ENCODE results near the gene C1D. TPM values are rescaled to one million over a fixed set of nuclear protein-coding genes. Genes with fewer than 3 reads are reported as not detected.
A peak's percentile ranks its signal among the peaks of the same experiment; 100 is the strongest.

C1D gene, protein sequence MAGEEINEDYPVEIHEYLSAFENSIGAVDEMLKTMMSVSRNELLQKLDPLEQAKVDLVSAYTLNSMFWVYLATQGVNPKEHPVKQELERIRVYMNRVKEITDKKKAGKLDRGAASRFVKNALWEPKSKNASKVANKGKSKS
- 13.7 TPM for total RNA-seq
- long read RNA-seq, partial matches to known transcripts, result 0 of 19 reads
- long read RNA-seq, other reads (novel, unspliced or antisense), result 13 of 19 reads

DNA sequence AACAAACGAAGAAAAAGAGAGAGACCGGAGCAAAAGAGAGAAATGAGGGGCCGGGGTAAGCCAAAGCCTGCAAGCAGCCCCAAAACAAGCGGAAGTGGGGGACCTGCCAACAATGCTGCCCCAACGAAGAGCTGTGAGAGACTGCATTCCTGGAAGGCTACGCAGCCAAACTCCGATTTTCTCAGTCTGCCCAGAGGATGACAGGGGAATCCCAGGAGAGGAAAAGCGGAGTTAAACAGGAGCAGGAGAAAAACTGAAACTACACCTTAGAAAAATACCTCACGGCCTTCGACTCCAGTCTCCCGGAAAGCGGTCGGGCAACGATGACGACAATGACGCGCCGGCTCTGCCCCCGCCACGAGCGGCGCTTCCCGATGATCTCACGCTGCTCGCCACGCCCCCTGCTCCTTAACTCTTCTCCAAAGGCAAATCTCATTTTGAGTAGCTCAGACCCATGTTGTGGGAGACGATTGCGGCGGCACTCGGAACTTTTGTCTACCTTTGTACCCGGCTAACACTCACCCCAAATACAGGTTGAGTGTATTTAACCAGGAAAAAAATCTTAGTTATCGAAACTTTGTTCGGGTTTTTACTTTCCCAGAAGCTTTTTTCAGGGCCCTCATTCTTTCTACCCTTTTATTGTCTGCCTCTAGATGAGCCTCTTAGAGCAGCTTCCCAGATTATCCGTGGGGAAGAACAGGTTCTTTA is at the start of gene C1D:
Gene C1D (minus strand): TSS at position 325 of the 708 bp plus-strand sequence. CDS start 15,694 bp downstream, outside the sequence.
- peak; percentile 98 for DNase-seq
- intact Hi-C loops (cut with DNase I), result no loop called here
- peak; percentile 100 for ATAC-seq (ENCODE audit: poor library complexity)

- no peak for ATAC-seq (ENCODE audit: poor library complexity)
- no peak for DNase-seq
- intact Hi-C loops (cut with DNase I), result no loop called here
These were observed 47.3 kb upstream of the C1D start for GRCh38 chr2:68110102-68110501.

DNA sequence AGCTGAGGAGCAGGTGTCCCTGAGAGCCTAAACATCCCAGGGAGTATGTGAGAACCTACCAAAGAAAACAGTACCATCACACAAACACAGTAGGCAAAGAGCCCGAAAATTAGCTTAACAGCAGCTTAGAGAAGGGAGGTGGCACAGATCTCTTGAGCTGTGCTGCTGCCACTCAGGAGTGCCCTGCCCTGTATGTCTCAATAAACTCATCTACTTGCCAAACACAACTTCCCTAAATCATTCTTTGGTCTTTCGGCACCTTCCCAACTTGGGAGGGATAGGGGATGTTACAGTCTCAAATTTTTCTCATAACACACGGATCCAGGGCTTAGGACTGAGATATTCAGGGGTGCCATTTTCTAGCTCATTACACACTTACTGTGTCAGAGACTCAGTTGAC is 45.3 kb upstream of the C1D start:
- intact Hi-C loops (cut with DNase I), result no loop called here
- DNase-seq, result no peak
- no peak for ATAC-seq (ENCODE audit: poor library complexity)

- DNase-seq, result no peak
- intact Hi-C loops (cut with DNase I), result no loop called here
- ATAC-seq (ENCODE audit: poor library complexity), result no peak
These were observed 44.7 kb upstream of the C1D start for GRCh38 chr2:68107475-68107874.

- DNase-seq (no peak), ATAC-seq (ENCODE audit: poor library complexity) (no peak)
- intact Hi-C loops (cut with DNase I), result no loop called here
These were observed 41.5 kb upstream of the C1D start for GRCh38 chr2:68104111-68104835.

GRCh38 chr2:68103709-68104055 is 40.9 kb upstream of the C1D start:
- DNase-seq (no peak), ATAC-seq (ENCODE audit: poor library complexity) (no peak)
- intact Hi-C loops (cut with DNase I), result no loop called here

DNA sequence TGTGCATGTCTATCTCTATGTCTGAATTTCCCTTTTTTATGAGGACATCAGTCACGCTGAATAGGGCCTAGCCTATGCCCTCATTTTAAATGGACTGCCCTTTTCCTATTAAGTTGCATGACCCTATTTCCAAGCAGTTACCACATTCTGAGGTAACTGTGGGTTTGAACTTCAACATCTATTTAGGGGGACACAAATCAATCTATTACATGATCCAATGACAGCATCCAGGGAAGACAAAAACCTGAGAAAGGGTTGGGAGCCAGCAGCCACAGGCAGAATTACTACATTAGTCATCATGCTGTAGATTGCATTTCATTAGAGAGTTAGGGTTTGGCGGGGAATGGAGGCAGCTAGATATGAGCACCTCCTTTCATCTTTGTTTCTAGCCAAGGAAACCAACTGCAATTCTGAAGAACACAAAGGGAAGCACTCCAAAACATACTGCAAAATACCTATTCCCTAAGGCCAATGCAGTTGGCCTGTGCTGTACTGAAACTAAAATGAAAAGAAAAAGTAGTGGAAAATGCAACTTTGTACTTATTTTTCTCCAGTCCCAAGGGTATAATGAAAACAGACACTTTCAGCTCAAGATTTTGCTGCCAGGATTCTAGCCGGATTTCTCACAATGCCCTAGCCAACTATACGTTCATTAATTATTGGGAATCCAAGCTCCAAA is 40.4 kb upstream of the C1D start:
- intact Hi-C loops (cut with DNase I), result no loop called here

DNA sequence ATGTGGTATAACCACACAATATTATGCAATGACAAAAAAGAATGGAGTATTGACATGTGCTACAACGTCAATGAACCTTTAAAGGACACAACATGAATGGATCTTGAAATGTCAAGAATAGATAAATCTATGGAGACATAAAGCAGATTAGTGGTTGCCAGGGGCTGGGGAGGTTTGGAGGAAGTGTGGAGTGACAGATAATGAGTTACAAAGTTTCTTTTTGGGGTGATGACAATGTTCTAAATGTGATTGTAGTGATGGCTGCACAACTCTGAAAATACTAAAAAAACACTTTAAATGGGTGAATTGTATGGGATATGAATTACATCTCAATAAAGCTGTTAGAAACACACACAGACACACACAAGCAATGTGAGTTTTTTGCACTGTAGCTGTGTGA is 37.4 kb upstream of the C1D start:
- intact Hi-C loops (cut with DNase I), result no loop called here
- no peak for ATAC-seq (ENCODE audit: poor library complexity)
- DNase-seq, result no peak

More for the DNA sequence above, 40.4 kb upstream of the C1D start:
- DNase-seq, result no peak
- no peak for ATAC-seq (ENCODE audit: poor library complexity)

DNA sequence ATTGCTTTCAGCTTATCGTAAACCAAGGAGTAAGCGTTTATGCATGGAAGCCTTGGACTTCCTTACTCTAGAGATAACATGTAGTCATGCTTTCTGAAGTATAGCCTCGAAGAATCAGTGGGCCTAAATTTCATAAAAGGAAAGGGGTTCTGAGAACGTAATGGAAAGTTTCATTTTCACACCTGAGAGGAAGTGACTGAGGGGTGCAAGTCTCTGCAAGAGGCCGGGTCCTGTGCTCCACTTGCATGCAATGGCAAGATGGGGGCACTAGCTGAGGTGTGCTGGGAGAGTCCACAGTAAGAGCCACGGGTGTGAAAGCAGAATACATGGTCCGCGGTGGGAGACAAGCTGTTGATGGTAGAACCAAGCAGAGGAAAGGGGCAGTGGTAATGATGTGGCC is 36.5 kb upstream of the C1D start:
- no peak for DNase-seq
- intact Hi-C loops (cut with DNase I), result no loop called here
- ATAC-seq (ENCODE audit: poor library complexity), result no peak

GRCh38 chr2:68098291-68098797 is 35.5 kb upstream of the C1D start:
- no peak for DNase-seq
- intact Hi-C loops (cut with DNase I), result no loop called here
- no peak for ATAC-seq (ENCODE audit: poor library complexity)

- DNase-seq (no peak), ATAC-seq (ENCODE audit: poor library complexity) (no peak)
- intact Hi-C loops (cut with DNase I), result no loop called here
These were observed 31.3 kb upstream of the C1D start for GRCh38 chr2:68094111-68094510.

GRCh38 chr2:68093634-68094033 is 30.8 kb upstream of the C1D start:
- ATAC-seq (ENCODE audit: poor library complexity) (no peak), DNase-seq (no peak)
- intact Hi-C loops (cut with DNase I), result no loop called here

DNA sequence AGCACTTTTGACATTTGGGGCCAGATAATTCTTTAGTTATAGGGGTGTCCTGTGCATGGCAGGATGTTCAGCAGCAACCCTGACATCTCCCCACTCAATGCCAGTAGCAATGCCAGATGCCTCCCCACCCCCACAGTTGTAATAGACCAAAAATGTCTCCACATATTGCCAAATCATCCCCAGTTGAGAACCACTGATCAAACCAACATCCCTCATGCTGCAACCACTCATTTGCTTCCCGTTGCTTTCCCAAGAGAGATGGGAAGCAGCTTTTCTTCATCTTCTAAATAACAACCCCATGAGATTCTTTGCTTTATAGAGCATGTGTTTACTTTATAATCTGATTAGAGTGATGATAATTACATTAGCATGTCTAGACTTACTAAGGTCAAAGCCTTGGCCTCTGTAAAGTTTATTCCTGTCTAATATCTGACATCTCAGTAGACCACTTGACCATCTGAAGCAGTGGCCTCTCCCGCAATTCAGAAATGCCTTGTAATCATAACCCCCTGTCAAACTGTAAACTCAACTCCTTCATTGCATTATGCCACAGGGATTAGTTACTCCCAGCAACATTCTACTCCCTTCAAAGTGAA is 28.7 kb upstream of the C1D start:
- intact Hi-C loops (cut with DNase I), result no loop called here
- DNase-seq (no peak), ATAC-seq (ENCODE audit: poor library complexity) (no peak)

DNA sequence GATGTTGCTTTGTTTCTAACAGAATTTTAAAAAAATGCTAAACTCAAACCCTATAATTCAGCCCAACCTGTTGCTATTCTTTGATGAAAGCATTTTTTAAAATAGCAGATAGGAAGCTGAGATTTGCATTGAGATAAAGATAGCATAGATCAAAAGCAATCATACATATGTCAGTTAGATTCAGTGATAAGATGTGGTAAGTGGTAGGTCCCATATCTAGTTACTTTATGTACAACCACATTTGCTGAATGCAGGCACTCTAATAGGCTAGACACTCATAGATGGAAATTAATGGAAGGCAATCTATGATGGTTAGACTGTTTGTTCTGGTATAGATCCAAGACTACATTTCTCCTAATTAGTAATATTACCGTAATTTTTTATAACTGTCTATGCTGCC is 27.2 kb upstream of the C1D start:
- DNase-seq (no peak), ATAC-seq (ENCODE audit: poor library complexity) (no peak)
- intact Hi-C loops (cut with DNase I), result no loop called here

- ATAC-seq (ENCODE audit: poor library complexity) (no peak), DNase-seq (no peak)
- intact Hi-C loops (cut with DNase I), result no loop called here
These were observed 26.1 kb upstream of the C1D start for GRCh38 chr2:68088940-68089339.

GRCh38 chr2:68086166-68086565 is 23.4 kb upstream of the C1D start:
- intact Hi-C loops (cut with DNase I), result no loop called here
- DNase-seq, result no peak

GRCh38 chr2:68083346-68083745 is 20.5 kb upstream of the C1D start:
- intact Hi-C loops (cut with DNase I), result no loop called here
- DNase-seq, result no peak
- ATAC-seq (ENCODE audit: poor library complexity), result no peak

More at GRCh38 chr2:68086166-68086565, 23.4 kb upstream of the C1D start:
- no peak for ATAC-seq (ENCODE audit: poor library complexity)

DNA sequence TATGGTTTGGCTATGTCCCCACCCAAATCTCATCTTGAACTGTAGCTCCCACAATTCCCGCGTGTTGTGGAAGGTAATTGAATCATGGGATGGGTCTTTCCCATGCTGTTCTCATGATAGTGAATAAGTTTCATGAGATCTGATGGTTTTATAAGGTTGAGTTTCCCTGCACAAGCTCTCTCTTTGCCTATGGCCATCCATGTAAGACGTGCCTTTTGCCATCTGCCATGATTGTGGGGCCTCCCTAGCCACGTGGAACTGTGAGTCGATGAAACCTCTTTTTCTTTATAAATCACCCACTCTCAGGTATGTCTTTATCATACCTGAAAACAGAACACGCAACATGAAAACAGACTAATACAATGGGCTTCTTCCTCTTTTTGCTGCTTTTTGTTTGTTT is 11.2 kb upstream of the C1D start:
- intact Hi-C loops (cut with DNase I), result no loop called here
- ATAC-seq (ENCODE audit: poor library complexity) (no peak), DNase-seq (no peak)

Measured in Right ventricle myocardium superior (tissue), 1 donor.